Measurements from ENCODE around the gene SLC5A10.
A peak's percentile ranks its signal among the peaks of the same experiment; 100 is the strongest.

The SLC5A10 gene

GRCh38 chr17:18964550-18964949, 12.6 kb downstream of the SLC5A10 start:
- H3K4me1 ChIP-seq (ENCODE audit: control insufficient read depth in 2 of 2, insufficient read depth in 1 of 2, low read depth in 1 of 2, low read length in 2 of 2): peaks cover 41 to 43% of the 10 kb centered on the region in 2 donors
- H3K9ac ChIP-seq (ENCODE audit: low read depth, low read length, poor library complexity): no peak overlapping the region
- no peak overlapping the region for H3K23ac ChIP-seq (ENCODE audit: low read depth, low read length, poor library complexity)
- H4K8ac ChIP-seq (ENCODE audit: low read depth, low read length): no peak overlapping the region
- H3K14ac ChIP-seq (ENCODE audit: low read length): peak overlapping the region; percentile 47
- H3K27ac ChIP-seq (replicated peaks; ENCODE audit: low read length): no peak overlapping the region
- DNase-seq (ENCODE audit: low spot score): no peak
- peak overlapping the region; percentile 97 for H2BK12ac ChIP-seq (ENCODE audit: low read length)
- no peak overlapping the region for H2BK5ac ChIP-seq (ENCODE audit: low read length)
- peak overlapping the region; percentile 99 for H2AK5ac ChIP-seq (ENCODE audit: low read depth, low read length)
- peak overlapping the region; percentile 78 for H3K18ac ChIP-seq (ENCODE audit: low read length)
- peak overlapping the region; percentile 98 for H2BK15ac ChIP-seq (ENCODE audit: low read length)
- H3K79me1 ChIP-seq (ENCODE audit: low read depth, low read length): peaks cover 3% of the 10 kb centered on the region
- no peaks in the 10 kb centered on the region for H3K36me3 ChIP-seq (replicated peaks in 1 of 2; ENCODE audit: control insufficient read depth in 2 of 2, insufficient read depth in 2 of 2, low read length in 2 of 2)
- H3K4me2 ChIP-seq (ENCODE audit: insufficient read depth, low read length, poor library complexity, severe bottlenecking): no peak overlapping the region
- H3K9me3 ChIP-seq (replicated peaks in 1 of 2; ENCODE audit: control insufficient read depth in 2 of 2, insufficient read depth in 1 of 2, low read depth in 1 of 2, low read length in 2 of 2): no peaks in the 10 kb centered on the region
- H2AFZ ChIP-seq (ENCODE audit: low read length): no peak overlapping the region
- no CpG with 5 or more reads among the region's 9 CpGs for WGBS, 2 donors (ENCODE audit: extremely low coverage in 2 of 2, insufficient read length in 2 of 2, insufficient replicate concordance in 1 of 2)
- H2BK120ac ChIP-seq (ENCODE audit: low read depth, low read length): peak overlapping the region; percentile 10
- no peaks in the 10 kb centered on the region for H3K27me3 ChIP-seq (ENCODE audit: control insufficient read depth in 3 of 3, insufficient read depth in 3 of 3, low read depth in 1 of 3, low read length in 3 of 3)
- no peak overlapping the region for H3K4me3 ChIP-seq (ENCODE audit: low read length in 2 of 2)
- peak overlapping the region; percentile 42 for H4K91ac ChIP-seq (ENCODE audit: low read depth, low read length, poor library complexity)
- peak overlapping the region; percentile 71 for H3K4ac ChIP-seq (ENCODE audit: low read length)

GRCh38 chr17:18965530-18966236, 13.7 kb downstream of the SLC5A10 start:
- no peak overlapping the region for H2AFZ ChIP-seq (ENCODE audit: low read length)
- peak overlapping the region; percentile 31 for H2BK5ac ChIP-seq (ENCODE audit: low read length)
- peak overlapping the region; percentile 66 for H2BK120ac ChIP-seq (ENCODE audit: low read depth, low read length)
- no peaks in the 10 kb centered on the region for H3K9me3 ChIP-seq (replicated peaks in 1 of 2; ENCODE audit: control insufficient read depth in 2 of 2, insufficient read depth in 1 of 2, low read depth in 1 of 2, low read length in 2 of 2)
- H4K8ac ChIP-seq (ENCODE audit: low read depth, low read length): peak overlapping the region; percentile 19
- H3K4me1 ChIP-seq (ENCODE audit: control insufficient read depth in 2 of 2, insufficient read depth in 1 of 2, low read depth in 1 of 2, low read length in 2 of 2): peaks cover 41 to 43% of the 10 kb centered on the region in 2 donors
- no peaks in the 10 kb centered on the region for H3K27me3 ChIP-seq (ENCODE audit: control insufficient read depth in 3 of 3, insufficient read depth in 3 of 3, low read depth in 1 of 3, low read length in 3 of 3)
- no peak overlapping the region for H4K91ac ChIP-seq (ENCODE audit: low read depth, low read length, poor library complexity)
- peak overlapping the region; percentile 59 for H3K23ac ChIP-seq (ENCODE audit: low read depth, low read length, poor library complexity)
- no peak overlapping the region for H3K4me2 ChIP-seq (ENCODE audit: insufficient read depth, low read length, poor library complexity, severe bottlenecking)
- H3K4me3 ChIP-seq (ENCODE audit: low read length in 2 of 2): no peak overlapping the region
- peak overlapping the region; percentile 33 for H2BK12ac ChIP-seq (ENCODE audit: low read length)
- no peak for DNase-seq (ENCODE audit: low spot score)
- no CpG with 5 or more reads among the region's 14 CpGs for WGBS, 2 donors (ENCODE audit: extremely low coverage in 2 of 2, insufficient read length in 2 of 2, insufficient replicate concordance in 1 of 2)
- peak overlapping the region; percentile 98 for H2AK5ac ChIP-seq (ENCODE audit: low read depth, low read length)
- no peak overlapping the region for H3K14ac ChIP-seq (ENCODE audit: low read length)
- peaks cover 0 to 3% of the 10 kb centered on the region in 2 donors for H3K36me3 ChIP-seq (replicated peaks in 1 of 2; ENCODE audit: control insufficient read depth in 2 of 2, insufficient read depth in 2 of 2, low read length in 2 of 2)
- peak overlapping the region; percentile 61 for H3K18ac ChIP-seq (ENCODE audit: low read length)
- peaks cover 3% of the 10 kb centered on the region for H3K79me1 ChIP-seq (ENCODE audit: low read depth, low read length)
- no peak overlapping the region for H3K27ac ChIP-seq (replicated peaks; ENCODE audit: low read length)
- peak overlapping the region; percentile 32 for H2BK15ac ChIP-seq (ENCODE audit: low read length)
- peak overlapping the region; percentile 77 for H3K4ac ChIP-seq (ENCODE audit: low read length)
- no peak overlapping the region for H3K9ac ChIP-seq (ENCODE audit: low read depth, low read length, poor library complexity)

GRCh38 chr17:18966831-18967624, 15.1 kb downstream of the SLC5A10 start:
- Histone ChIP-seq H3K27ac (replicated peaks; ENCODE audit: low read length) (peak overlapping the region; percentile 77), H3K4me1 (ENCODE audit: control insufficient read depth in 2 of 2, insufficient read depth in 1 of 2, low read depth in 1 of 2, low read length in 2 of 2) (peaks cover 33 to 36% of the 10 kb centered on the region in 2 donors), H2BK5ac (ENCODE audit: low read length) (peak overlapping the region; percentile 83), H3K4ac (ENCODE audit: low read length) (peak overlapping the region; percentile 8), H3K9ac (ENCODE audit: low read depth, low read length, poor library complexity) (peak overlapping the region; percentile 83), H2AFZ (ENCODE audit: low read length) (peak overlapping the region; percentile 89), H2BK15ac (ENCODE audit: low read length) (peak overlapping the region; percentile 99), H3K4me2 (ENCODE audit: insufficient read depth, low read length, poor library complexity, severe bottlenecking) (peak overlapping the region; percentile 34), H2AK5ac (ENCODE audit: low read depth, low read length) (peak overlapping the region; percentile 99), H3K14ac (ENCODE audit: low read length) (peak overlapping the region; percentile 25), H3K23ac (ENCODE audit: low read depth, low read length, poor library complexity) (no peak overlapping the region), H4K8ac (ENCODE audit: low read depth, low read length) (no peak overlapping the region), H3K9me3 (replicated peaks in 1 of 2; ENCODE audit: control insufficient read depth in 2 of 2, insufficient read depth in 1 of 2, low read depth in 1 of 2, low read length in 2 of 2) (no peaks in the 10 kb centered on the region), H3K4me3 (ENCODE audit: low read length in 2 of 2) (no peak overlapping the region), H3K36me3 (replicated peaks in 1 of 2; ENCODE audit: control insufficient read depth in 2 of 2, insufficient read depth in 2 of 2, low read length in 2 of 2) (peaks cover 0 to 10% of the 10 kb centered on the region in 2 donors), H3K79me1 (ENCODE audit: low read depth, low read length) (peaks cover 3% of the 10 kb centered on the region), H4K91ac (ENCODE audit: low read depth, low read length, poor library complexity) (peak overlapping the region; percentile 80), H3K27me3 (ENCODE audit: control insufficient read depth in 3 of 3, insufficient read depth in 3 of 3, low read depth in 1 of 3, low read length in 3 of 3) (no peaks in the 10 kb centered on the region), H3K18ac (ENCODE audit: low read length) (peak overlapping the region; percentile 98), H2BK120ac (ENCODE audit: low read depth, low read length) (peak overlapping the region; percentile 78), H2BK12ac (ENCODE audit: low read length) (peak overlapping the region; percentile 99)
- DNase-seq (ENCODE audit: low spot score): peak; percentile 63
- no CpG with 5 or more reads among the region's 19 CpGs for WGBS, 2 donors (ENCODE audit: extremely low coverage in 2 of 2, insufficient read length in 2 of 2, insufficient replicate concordance in 1 of 2)

GRCh38 chr17:18967916-18968315, 16.0 kb downstream of the SLC5A10 start:
- Histone ChIP-seq H3K4ac (ENCODE audit: low read length) (peak overlapping the region; percentile 92), H3K27me3 (ENCODE audit: control insufficient read depth in 3 of 3, insufficient read depth in 3 of 3, low read depth in 1 of 3, low read length in 3 of 3) (no peaks in the 10 kb centered on the region), H3K23ac (ENCODE audit: low read depth, low read length, poor library complexity) (peak overlapping the region; percentile 60), H2AK5ac (ENCODE audit: low read depth, low read length) (peak overlapping the region; percentile 99), H2BK12ac (ENCODE audit: low read length) (peak overlapping the region; percentile 97), H3K18ac (ENCODE audit: low read length) (peak overlapping the region; percentile 96), H3K14ac (ENCODE audit: low read length) (peak overlapping the region; percentile 63), H2BK15ac (ENCODE audit: low read length) (peak overlapping the region; percentile 99), H3K9ac (ENCODE audit: low read depth, low read length, poor library complexity) (peak overlapping the region; percentile 68), H2BK120ac (ENCODE audit: low read depth, low read length) (peak overlapping the region; percentile 87), H3K36me3 (replicated peaks in 1 of 2; ENCODE audit: control insufficient read depth in 2 of 2, insufficient read depth in 2 of 2, low read length in 2 of 2) (peaks cover 0 to 10% of the 10 kb centered on the region in 2 donors), H2AFZ (ENCODE audit: low read length) (peak overlapping the region; percentile 89), H3K27ac (replicated peaks; ENCODE audit: low read length) (peak overlapping the region; percentile 77), H2BK5ac (ENCODE audit: low read length) (peak overlapping the region; percentile 84), H4K91ac (ENCODE audit: low read depth, low read length, poor library complexity) (no peak overlapping the region), H3K4me2 (ENCODE audit: insufficient read depth, low read length, poor library complexity, severe bottlenecking) (no peak overlapping the region), H4K8ac (ENCODE audit: low read depth, low read length) (no peak overlapping the region), H3K4me1 (ENCODE audit: control insufficient read depth in 2 of 2, insufficient read depth in 1 of 2, low read depth in 1 of 2, low read length in 2 of 2) (peaks cover 27 to 31% of the 10 kb centered on the region in 2 donors), H3K9me3 (replicated peaks in 1 of 2; ENCODE audit: control insufficient read depth in 2 of 2, insufficient read depth in 1 of 2, low read depth in 1 of 2, low read length in 2 of 2) (no peaks in the 10 kb centered on the region), H3K79me1 (ENCODE audit: low read depth, low read length) (peaks cover 3% of the 10 kb centered on the region), H3K4me3 (ENCODE audit: low read length in 2 of 2) (no peak overlapping the region)
- no CpG with 5 or more reads among the region's 4 CpGs for WGBS, 2 donors (ENCODE audit: extremely low coverage in 2 of 2, insufficient read length in 2 of 2, insufficient replicate concordance in 1 of 2)
- DNase-seq (ENCODE audit: low spot score): no peak

Measured in neuronal stem cell (in vitro differentiated cells).